Endothelial cell of umbilical vein (primary cell): ENCODE data around the gene FBXL2. TPM values are rescaled to one million over a fixed set of nuclear protein-coding genes. Genes with fewer than 3 reads are reported as not detected.

Experiments used
- Bru-seq: library from RNA; stranded (reverse); fragments of 400-500 nt; gene quantifications from one replicate; lab custom pipeline; 2021; lab: Mats Ljungman, UMichigan
- BruChase-seq, 2 experiments: library from RNA; stranded (reverse); fragments of 400-500 nt; gene quantifications; one replicate each; lab custom pipeline; 2021; lab: Mats Ljungman, UMichigan
- BruUV-seq: library from RNA; stranded (reverse); fragments of 400-500 nt; replicated peaks from 2 replicates; lab custom pipeline; 2021; lab: Mats Ljungman, UMichigan
- CTCF ChIA-PET: fragments of 300-600, 350-600 bp; sonication (Branson Sonifier 250); formaldehyde crosslinking; loops from one replicate; lab custom pipeline; 2021; ENCODE audit warnings: antibody characterized with exemption, inconsistent platforms; lab: Charles Lee
- POLR2A ChIA-PET: fragments of 300-600, 350-600 bp; sonication (Branson Sonifier 250); formaldehyde crosslinking; loops from one replicate; lab custom pipeline; 2021; ENCODE audit warnings: antibody characterized with exemption, inconsistent platforms; lab: Charles Lee
- DNase-seq: peaks from one replicate; pipeline ENCODE4 v3.0.0-alpha.2; 2011; ENCODE audit warnings: low read depth, low spot score
- FAIRE-seq: peaks from 2 replicates; lab custom pipeline; 2011; peaks lifted over from hg19 to GRCh38; lab: Jason Lieb, UNC
- H2AFZ ChIP-seq: 2 replicates; pipeline ENCODE4 v1.6.0; 2012; ENCODE audit warnings: low read depth, low read length, control low read depth, inconsistent platforms
- H3K27ac ChIP-seq: 2 replicates; pipeline ENCODE4 v1.5.1; 2011; ENCODE audit warnings: low read depth, mild to moderate bottlenecking, control low read depth, low read length, moderate library complexity; ENCODE audit not compliant: insufficient read depth
- H3K27me3 ChIP-seq, 2 experiments: 2 replicates each; pipeline versions ENCODE4 v1.6.0 to v1.6.1; 2011; ENCODE audit warnings: low read length in 2 of 2, mixed read lengths in 1 of 2; ENCODE audit not compliant: control insufficient read depth in 2 of 2, insufficient read depth in 2 of 2
- H3K36me3 ChIP-seq, 2 experiments: 2 replicates in 1 of 2; 3 replicates in 1 of 2; pipeline ENCODE4 v1.5.1; 2011; ENCODE audit warnings: low read length in 2 of 2, mild to moderate bottlenecking in 1 of 2, moderate library complexity in 1 of 2; ENCODE audit not compliant: control insufficient read depth in 2 of 2, insufficient read depth in 2 of 2; ENCODE audit errors: extremely low read depth in 1 of 2
- H3K4me1 ChIP-seq: 3 replicates; pipeline ENCODE4 v1.5.1; 2011; ENCODE audit warnings: mild to moderate bottlenecking, low read length; ENCODE audit not compliant: control insufficient read depth, insufficient read depth; ENCODE audit errors: extremely low read depth
- H3K4me2 ChIP-seq: 2 replicates; pipeline ENCODE4 v1.6.1; 2011; ENCODE audit warnings: low read length, control low read depth, mixed read lengths; ENCODE audit not compliant: insufficient read depth
- H3K4me3 ChIP-seq, 3 experiments: fragments of 200-600 bp in 1 of 3; sonication (generic), shearing (Covaris generic) in 1 of 3; replicated peaks in 1 of 3; 2 replicates each; pipeline ENCODE4 v1.5.1; 2011 to 2016; ENCODE audit warnings: control low read depth in 3 of 3, low read length in 3 of 3, mild to moderate bottlenecking in 2 of 3, inconsistent platforms in 1 of 3, low read depth in 1 of 3, moderate library complexity in 1 of 3; ENCODE audit not compliant: insufficient read depth in 1 of 3
- H3K79me2 ChIP-seq: 2 replicates; pipeline ENCODE4 v1.6.0; 2012; ENCODE audit warnings: low read length, inconsistent platforms; ENCODE audit not compliant: control insufficient read depth, insufficient read depth
- H3K9ac ChIP-seq: replicated peaks from 2 replicates; pipeline ENCODE3; 2011; ENCODE audit warnings: low read length, control low read depth; ENCODE audit not compliant: insufficient read depth; ENCODE audit errors: extremely low read depth
- H3K9me1 ChIP-seq: replicated peaks from 3 replicates; pipeline ENCODE4 v1.6.0; 2011; ENCODE audit warnings: mild to moderate bottlenecking, low read length; ENCODE audit not compliant: control insufficient read depth, insufficient read depth; ENCODE audit errors: extremely low read depth
- H3K9me3 ChIP-seq: replicated peaks from 2 replicates; pipeline ENCODE4 v1.5.1; 2012; ENCODE audit warnings: low read length, inconsistent platforms; ENCODE audit not compliant: control insufficient read depth, insufficient read depth
- H4K20me1 ChIP-seq: replicated peaks from 2 replicates; pipeline ENCODE3; 2011; ENCODE audit warnings: mild to moderate bottlenecking, low read length; ENCODE audit not compliant: control insufficient read depth, insufficient read depth; ENCODE audit errors: extremely low read depth
- CTCF ChIP-seq, 2 donors: IDR thresholded peaks; 1 replicate in 1 of 2; 2 replicates in 1 of 2; pipeline ENCODE4 v1.5.1; 2011; ENCODE audit warnings: low read length in 2 of 2, mild to moderate bottlenecking in 2 of 2, moderate library complexity in 2 of 2, control low read depth in 1 of 2, inconsistent platforms in 1 of 2, low read depth in 1 of 2; ENCODE audit not compliant: insufficient read depth in 1 of 2; ENCODE audit errors: extremely low read depth in 1 of 2
- EZH2 ChIP-seq: IDR thresholded peaks from 2 replicates; pipeline ENCODE4 v1.6.1; 2012; ENCODE audit warnings: borderline replicate concordance, low read depth, mild to moderate bottlenecking, moderate library complexity, low read length, inconsistent platforms; ENCODE audit not compliant: severe bottlenecking
- GATA2 ChIP-seq: IDR thresholded peaks from 2 replicates; pipeline ENCODE4 v1.7.0; 2011; ENCODE audit warnings: low read depth, mild to moderate bottlenecking, moderate library complexity, mixed read lengths, low read length; ENCODE audit not compliant: insufficient read length, insufficient read depth
- JUN ChIP-seq: IDR thresholded peaks from 2 replicates; pipeline ENCODE4 v1.6.1; 2011; ENCODE audit warnings: borderline replicate concordance, low read depth; ENCODE audit not compliant: insufficient read length, insufficient read depth
- MAX ChIP-seq: IDR thresholded peaks from 2 replicates; pipeline ENCODE4 v1.6.1; 2011; ENCODE audit not compliant: insufficient read depth, insufficient read length
- MYC ChIP-seq: IDR thresholded peaks from one replicate; pipeline ENCODE4 v1.6.1; 2011; ENCODE audit warnings: mild to moderate bottlenecking, low read depth, low read length
- POLR2A ChIP-seq: IDR thresholded peaks from 2 replicates; pipeline ENCODE4 v1.6.1; 2012; ENCODE audit warnings: low read depth, mild to moderate bottlenecking, control low read depth, low read length
- POLR2AphosphoS5 ChIP-seq: IDR thresholded peaks from 2 replicates; pipeline ENCODE4 v1.6.1; 2012; ENCODE audit warnings: low read depth, mild to moderate bottlenecking, control low read depth, low read length, moderate library complexity; ENCODE audit not compliant: insufficient read depth
- dilution Hi-C: fragments of 300-500 bp; cut with MboI; formaldehyde crosslinking; loops from one replicate; pipeline ENCODE4 v1.15.0; 2019; ENCODE audit warnings: low sequenced_read_pairs; ENCODE audit not compliant: extremely low pct_ligation_motif_present
- intact Hi-C: fragments of 100-400 bp; cut with micrococcal nuclease; formaldehyde crosslinking; loops from one replicate; pipeline ENCODE4 v1.10.0; 2022
- long read RNA-seq: library from polyadenylated mRNA; stranded (forward); transcript quantifications from one replicate; pipeline ENCODE4 v2.0.0, GENCODE V29; 2021
- polyA minus RNA-seq, 3 experiments: library from RNA; depleted of rRNA, polyadenylated mRNA; stranded (reverse); fragments of >200 nt; gene quantifications; 1 replicate in 1 of 3; 2 replicates in 2 of 3; pipeline ENCODE4 v1.2.3, GENCODE V29; 2011
- polyA plus RNA-seq, 4 experiments: library from polyadenylated mRNA; depleted of rRNA in 3 of 4; stranded (reverse) in 3 of 4; unstranded in 1 of 4; fragments of >200 nt; gene quantifications; 2 replicates each; pipeline versions ENCODE4 v1.2.1 to v1.2.3, GENCODE V29; 2011 to 2012; ENCODE audit warnings: missing spikeins in 1 of 4
- total RNA-seq: library from RNA; stranded (reverse); gene quantifications from 2 replicates; pipeline ENCODE4 v1.2.3, GENCODE V29; 2021

FBXL2 gene
- total RNA-seq (21.7 and 26.9 TPM in 2 replicates), polyA plus RNA-seq (44.7 and 53.5 TPM in 2 replicates), polyA minus RNA-seq (65.1 and 70.4 TPM in 2 replicates), Bru-seq, nascent RNA (percentile 90 among the genes with signal in this experiment), BruChase-seq, experiment 1, labeled RNA remaining after a 6-hour chase (percentile 72 among the genes with signal in this experiment), BruChase-seq, experiment 2, labeled RNA remaining after a 2-hour chase (percentile 85 among the genes with signal in this experiment)
- 28.6 and 29.5 TPM in 2 replicates for polyA plus RNA-seq (2011; cell fraction: cytosol; rRNA removed)
- polyA plus RNA-seq (2011; cell fraction: nucleus; rRNA removed), result 105 and 108 TPM in 2 replicates
- polyA plus RNA-seq (2012), result 14.8 and 18.6 TPM in 2 replicates
- polyA minus RNA-seq (2011; cell fraction: cytosol; rRNA and poly(A)+ RNA removed), result 1.1 TPM
- polyA minus RNA-seq (2011; cell fraction: nucleus; rRNA and poly(A)+ RNA removed), result 71.1 and 100 TPM in 2 replicates
- long read RNA-seq, transcript FBXL2-216 (15 exons, 3,847 nt), result major isoform, 32 of 111 reads
- long read RNA-seq, partial matches to known transcripts, result 5 of 111 reads
- long read RNA-seq, other reads (novel, unspliced or antisense), result 72 of 111 reads

GRCh38 chr3:33277193-33277882 is at the start of gene FBXL2:
FBXL2 (plus strand) TSS chr3:33277442; CDS start chr3:33277513, 71 bp downstream.
- CTCF ChIA-PET, result interaction anchor here (0.7 to 2.3 kb wide), 3 partner anchors 23 to 146 kb away, joined by 5 to 32 read pairs (median 18); no protein-coding TSS in a partner anchor
- Histone ChIP-seq H3K79me2 (peaks cover 25% of the 10 kb centered on the region), H3K9ac (peak within 1 kb of the TSS; percentile 52), H3K36me3 (no peaks in the 10 kb centered on the region), H3K9me1 (no peaks in the 10 kb centered on the region), H3K9me3 (no peaks in the 10 kb centered on the region), H3K27ac (peak within 1 kb of the TSS; percentile 44), H3K27me3 (no peaks in the 10 kb centered on the region), H4K20me1 (no peaks in the 10 kb centered on the region), H3K4me2 (peak within 1 kb of the TSS; percentile 90), H3K4me1 (peaks cover 11% of the 10 kb centered on the region), H3K4me3 (peak within 1 kb of the TSS; percentile 66 to 93 (median 81)), H2AFZ (peak within 1 kb of the TSS; percentile 61)
- POLR2A ChIA-PET, result no interaction called here
- FAIRE-seq (peak; percentile 65), DNase-seq (peak; percentile 73)
- BruUV-seq, result no TSS peak
- intact Hi-C loops, result loop anchor here (1.0 to 5.0 kb wide), 3 partner anchors 41 to 95 kb away; partner anchors contain the start of gene SUSD5
- TF ChIP-seq CTCF (IDR thresholded peaks at IDR 0.05; ENCODE audit: extremely low read depth in 1 of 2, insufficient read depth in 1 of 2, low read depth in 1 of 2, low read length in 2 of 2) (no peak), EZH2 (no peak), GATA2 (no peak), JUN (no peak), MYC (no peak), POLR2A (peak; percentile 68), MAX (peak; percentile 84), POLR2AphosphoS5 (peak; percentile 74)
- dilution Hi-C loops, result no loop called here
